Memory B cell (primary cell): ENCODE measurements around the gene TRAF3IP3.

ENCODE experiments used
- ATAC-seq: fragments of 150-1000 bp; cut with Tn5 transposase; 2 replicates; pipeline ENCODE4 v1.10.0; 2021; ENCODE audit warnings: low read depth, mild to moderate bottlenecking, moderate library complexity
- DNase-seq, 2 donors: peaks; one replicate each; pipeline ENCODE4 v3.0.0; 2022; ENCODE audit warnings: low spot score in 2 of 2
- H3K27ac Mint-ChIP-seq: one replicate; pipeline ENCODE4 v1.8.0; 2022; ENCODE audit warnings: mild to moderate bottlenecking, moderate library complexity, mixed read lengths
- H3K27me3 Mint-ChIP-seq: one replicate; pipeline ENCODE4 v1.8.0; 2022; ENCODE audit warnings: mixed read lengths
- H3K36me3 Mint-ChIP-seq: one replicate; pipeline ENCODE4 v1.8.0; 2022; ENCODE audit warnings: mild to moderate bottlenecking, mixed read lengths
- H3K4me1 Mint-ChIP-seq: one replicate; pipeline ENCODE4 v1.8.0; 2022; ENCODE audit warnings: mixed read lengths
- H3K4me3 Mint-ChIP-seq: one replicate; pipeline ENCODE4 v1.8.0; 2022; ENCODE audit warnings: mild to moderate bottlenecking, moderate library complexity, mixed read lengths
- H3K9me3 Mint-ChIP-seq: one replicate; pipeline ENCODE4 v1.8.0; 2022; ENCODE audit warnings: mixed read lengths

The TRAF3IP3 gene

GRCh38 chr1:209723756-209724693 is 31.8 kb upstream of the TRAF3IP3 start:
- H3K9me3 Mint-ChIP-seq = peaks cover 4% of the 10 kb centered on the region
- H3K36me3 Mint-ChIP-seq = no peaks in the 10 kb centered on the region
- H3K27me3 Mint-ChIP-seq = no peaks in the 10 kb centered on the region
- H3K4me1 Mint-ChIP-seq = peaks cover 2% of the 10 kb centered on the region
- ATAC-seq (no peak), DNase-seq (no peak)
- H3K4me3 Mint-ChIP-seq = no peak overlapping the region
- H3K27ac Mint-ChIP-seq = no peak overlapping the region

- H3K27ac Mint-ChIP-seq = no peak overlapping the region
- H3K36me3 Mint-ChIP-seq = no peaks in the 10 kb centered on the region
- H3K4me3 Mint-ChIP-seq = no peak overlapping the region
- no peaks in the 10 kb centered on the region for H3K9me3 Mint-ChIP-seq
- no peak for ATAC-seq
- DNase-seq = no peak
- no peaks in the 10 kb centered on the region for H3K27me3 Mint-ChIP-seq
- peaks cover 2% of the 10 kb centered on the region for H3K4me1 Mint-ChIP-seq
Measured at GRCh38 chr1:209727286-209727685, 28.6 kb upstream of the TRAF3IP3 start.

GRCh38 chr1:209727785-209728184 is 28.1 kb upstream of the TRAF3IP3 start:
- H3K4me1 Mint-ChIP-seq = peaks cover 2% of the 10 kb centered on the region
- DNase-seq (no peak), ATAC-seq (no peak)
- no peaks in the 10 kb centered on the region for H3K36me3 Mint-ChIP-seq
- no peak overlapping the region for H3K27ac Mint-ChIP-seq
- no peak overlapping the region for H3K4me3 Mint-ChIP-seq
- H3K9me3 Mint-ChIP-seq = no peaks in the 10 kb centered on the region
- no peaks in the 10 kb centered on the region for H3K27me3 Mint-ChIP-seq

GRCh38 chr1:209728466-209728865 is 27.4 kb upstream of the TRAF3IP3 start:
- Mint-ChIP-seq H3K4me3 (no peak overlapping the region), H3K36me3 (no peaks in the 10 kb centered on the region), H3K4me1 (peaks cover 2% of the 10 kb centered on the region), H3K27ac (no peak overlapping the region), H3K9me3 (no peaks in the 10 kb centered on the region), H3K27me3 (no peaks in the 10 kb centered on the region)
- no peak for DNase-seq
- ATAC-seq = no peak

- H3K27me3 Mint-ChIP-seq = no peaks in the 10 kb centered on the region
- no peak for DNase-seq
- H3K36me3 Mint-ChIP-seq = no peaks in the 10 kb centered on the region
- no peak for ATAC-seq
- H3K27ac Mint-ChIP-seq = no peak overlapping the region
- no peaks in the 10 kb centered on the region for H3K9me3 Mint-ChIP-seq
- H3K4me3 Mint-ChIP-seq = no peak overlapping the region
- H3K4me1 Mint-ChIP-seq = peaks cover 8% of the 10 kb centered on the region
Measured at GRCh38 chr1:209729436-209729835, 26.4 kb upstream of the TRAF3IP3 start.

- Mint-ChIP-seq H3K36me3 (no peaks in the 10 kb centered on the region), H3K27me3 (no peaks in the 10 kb centered on the region), H3K4me1 (peaks cover 6% of the 10 kb centered on the region), H3K9me3 (no peaks in the 10 kb centered on the region), H3K27ac (no peak overlapping the region), H3K4me3 (no peak overlapping the region)
- ATAC-seq (no peak), DNase-seq (no peak)
Measured at GRCh38 chr1:209732725-209733124, 23.1 kb upstream of the TRAF3IP3 start.

GRCh38 chr1:209733409-209734192 is 22.3 kb upstream of the TRAF3IP3 start:
- no peak overlapping the region for H3K27ac Mint-ChIP-seq
- no peaks in the 10 kb centered on the region for H3K27me3 Mint-ChIP-seq
- H3K9me3 Mint-ChIP-seq = no peaks in the 10 kb centered on the region
- H3K36me3 Mint-ChIP-seq = no peaks in the 10 kb centered on the region
- H3K4me3 Mint-ChIP-seq = no peak overlapping the region
- H3K4me1 Mint-ChIP-seq = peaks cover 6% of the 10 kb centered on the region
- DNase-seq (no peak), ATAC-seq (no peak)

- no peak for ATAC-seq
- no peaks in the 10 kb centered on the region for H3K36me3 Mint-ChIP-seq
Measured at GRCh38 chr1:209736490-209737117, 19.2 kb upstream of the TRAF3IP3 start.

GRCh38 chr1:209737118-209737505 is 18.7 kb upstream of the TRAF3IP3 start:
- DNase-seq = no peak
- H3K27ac Mint-ChIP-seq = no peak overlapping the region
- H3K36me3 Mint-ChIP-seq = no peaks in the 10 kb centered on the region
- H3K9me3 Mint-ChIP-seq = no peaks in the 10 kb centered on the region
- H3K4me3 Mint-ChIP-seq = no peak overlapping the region
- no peaks in the 10 kb centered on the region for H3K27me3 Mint-ChIP-seq
- H3K4me1 Mint-ChIP-seq = peaks cover 6% of the 10 kb centered on the region
- ATAC-seq = no peak

More at GRCh38 chr1:209736490-209737117, 19.2 kb upstream of the TRAF3IP3 start:
- Mint-ChIP-seq H3K4me3 (no peak overlapping the region), H3K4me1 (peaks cover 6% of the 10 kb centered on the region), H3K27ac (no peak overlapping the region), H3K27me3 (no peaks in the 10 kb centered on the region), H3K9me3 (no peaks in the 10 kb centered on the region)
- no peak for DNase-seq

- no peak overlapping the region for H3K4me3 Mint-ChIP-seq
- H3K9me3 Mint-ChIP-seq = no peaks in the 10 kb centered on the region
- peaks cover 10% of the 10 kb centered on the region for H3K4me1 Mint-ChIP-seq
- no peaks in the 10 kb centered on the region for H3K27me3 Mint-ChIP-seq
- ATAC-seq = no peak
- no peak for DNase-seq
- H3K36me3 Mint-ChIP-seq = no peaks in the 10 kb centered on the region
- H3K27ac Mint-ChIP-seq = no peak overlapping the region
Measured at GRCh38 chr1:209738270-209738669, 17.6 kb upstream of the TRAF3IP3 start.

- no peaks in the 10 kb centered on the region for H3K9me3 Mint-ChIP-seq
- no peak overlapping the region for H3K27ac Mint-ChIP-seq
- H3K36me3 Mint-ChIP-seq = no peaks in the 10 kb centered on the region
- ATAC-seq (no peak), DNase-seq (no peak)
- peaks cover 4% of the 10 kb centered on the region for H3K4me1 Mint-ChIP-seq
- no peak overlapping the region for H3K4me3 Mint-ChIP-seq
- no peaks in the 10 kb centered on the region for H3K27me3 Mint-ChIP-seq
Measured at GRCh38 chr1:209741193-209741592, 14.7 kb upstream of the TRAF3IP3 start.

GRCh38 chr1:209741889-209742288 is 14.0 kb upstream of the TRAF3IP3 start:
- Mint-ChIP-seq H3K36me3 (no peaks in the 10 kb centered on the region), H3K27me3 (no peaks in the 10 kb centered on the region), H3K4me3 (no peak overlapping the region), H3K4me1 (peaks cover 4% of the 10 kb centered on the region), H3K27ac (no peak overlapping the region), H3K9me3 (no peaks in the 10 kb centered on the region)
- DNase-seq (no peak), ATAC-seq (no peak)

- ATAC-seq (no peak), DNase-seq (no peak)
- H3K36me3 Mint-ChIP-seq = no peaks in the 10 kb centered on the region
- peaks cover 4% of the 10 kb centered on the region for H3K4me1 Mint-ChIP-seq
- no peaks in the 10 kb centered on the region for H3K9me3 Mint-ChIP-seq
- no peak overlapping the region for H3K4me3 Mint-ChIP-seq
- peak overlapping the region; percentile 36 for H3K27ac Mint-ChIP-seq
- H3K27me3 Mint-ChIP-seq = no peaks in the 10 kb centered on the region
Measured at GRCh38 chr1:209742409-209743144, 13.3 kb upstream of the TRAF3IP3 start.
